Suprapubic skin (tissue), 4 donors: ENCODE measurements around the gene BSG. TPM values are rescaled to one million over a fixed set of nuclear protein-coding genes. Genes with fewer than 3 reads are reported as not detected.

Experiments
- DNase-seq, 2 donors: peaks; one replicate each; pipeline ENCODE4 v3.0.0-alpha.2; 2019; ENCODE audit warnings: low spot score in 2 of 2
- H3K27ac ChIP-seq: fragments of 200-600 bp; sonication (generic); one replicate; pipeline ENCODE4 v1.5.1; 2019
- H3K27me3 ChIP-seq: fragments of 200-600 bp; sonication (generic); one replicate; pipeline ENCODE4 v1.5.1; 2019
- H3K36me3 ChIP-seq: fragments of 200-600 bp; sonication (generic); one replicate; pipeline ENCODE4 v1.5.1; 2019
- H3K4me1 ChIP-seq: fragments of 200-600 bp; sonication (generic); one replicate; pipeline ENCODE4 v1.5.1; 2019
- H3K4me3 ChIP-seq: fragments of 200-600 bp; sonication (generic); one replicate; pipeline ENCODE4 v1.5.1; 2019; ENCODE audit warnings: mild to moderate bottlenecking
- H3K9me3 ChIP-seq: fragments of 200-600 bp; sonication (generic); one replicate; pipeline ENCODE4 v1.5.1; 2019
- EP300 ChIP-seq: sonication (generic); formaldehyde crosslinking; IDR thresholded peaks from one replicate; pipeline ENCODE4 v1.6.1; 2017; ENCODE audit warnings: antibody characterized with exemption
- POLR2A ChIP-seq, 2 donors: fragments of 450-650 bp; IDR thresholded peaks; one replicate each; pipeline ENCODE4 v1.6.1; 2017; ENCODE audit warnings: antibody characterized with exemption in 2 of 2, mild to moderate bottlenecking in 2 of 2, moderate library complexity in 2 of 2
- POLR2AphosphoS5 ChIP-seq, 3 donors: sonication (generic); formaldehyde crosslinking; IDR thresholded peaks; one replicate each; pipeline ENCODE4 v1.6.1; 2017; ENCODE audit warnings: antibody characterized with exemption in 3 of 3
- WGBS: methylation state at CpG from one replicate; pipeline ENCODE4 v1.1.5; 2018; 5-methylcytosine and 5-hydroxymethylcytosine counted together
- total RNA-seq, 4 donors: library from RNA; depleted of rRNA; stranded (reverse); fragments of >200 nt; gene quantifications; one replicate each; pipeline ENCODE4 v1.1.0, GENCODE V29; 2016
- TF ChIP-seq, protein P1 (sequence below), 2 donors: fragments of 200-600 bp in 1 of 2; fragments of 450-650 bp in 1 of 2; sonication (generic) in 1 of 2; IDR thresholded peaks; one replicate each; pipeline ENCODE4 v1.5.1; 2016 to 2019; ENCODE audit warnings: antibody characterized with exemption in 2 of 2, mild to moderate bottlenecking in 1 of 2, moderate library complexity in 1 of 2

The BSG gene
- 100 to 1,000 TPM; 265 to 314 (median 285) TPM for total RNA-seq

DNA sequence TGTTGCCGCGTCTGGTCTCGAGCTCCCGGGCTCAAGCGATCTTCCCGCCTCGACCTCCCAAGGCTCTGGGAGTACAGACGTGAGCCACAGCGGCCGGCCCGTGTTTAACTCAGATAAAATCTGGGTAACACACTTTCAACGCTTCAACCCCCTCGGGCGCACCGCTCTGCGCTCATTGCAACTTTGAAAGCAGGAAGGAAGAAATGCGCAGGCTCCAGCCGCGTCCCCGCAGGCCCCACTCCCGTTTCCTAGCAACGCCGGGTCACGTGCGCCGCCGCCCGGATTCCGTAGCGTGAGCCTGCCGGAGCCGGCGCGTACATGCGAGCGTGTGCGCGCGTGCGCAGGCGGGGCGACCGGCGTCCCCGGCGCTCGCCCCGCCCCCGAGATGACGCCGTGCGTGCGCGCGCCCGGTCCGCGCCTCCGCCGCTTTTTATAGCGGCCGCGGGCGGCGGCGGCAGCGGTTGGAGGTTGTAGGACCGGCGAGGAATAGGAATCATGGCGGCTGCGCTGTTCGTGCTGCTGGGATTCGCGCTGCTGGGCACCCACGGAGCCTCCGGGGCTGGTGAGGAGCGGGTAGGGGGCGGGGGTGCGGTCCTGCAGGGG, at the start of gene BSG:
BSG (plus strand) TSS at position 457 of the 603 bp plus-strand sequence; CDS start at position 496, 39 bp downstream.
- peaks cover 56% of the 10 kb centered on the region for H3K4me1 ChIP-seq

DNA sequence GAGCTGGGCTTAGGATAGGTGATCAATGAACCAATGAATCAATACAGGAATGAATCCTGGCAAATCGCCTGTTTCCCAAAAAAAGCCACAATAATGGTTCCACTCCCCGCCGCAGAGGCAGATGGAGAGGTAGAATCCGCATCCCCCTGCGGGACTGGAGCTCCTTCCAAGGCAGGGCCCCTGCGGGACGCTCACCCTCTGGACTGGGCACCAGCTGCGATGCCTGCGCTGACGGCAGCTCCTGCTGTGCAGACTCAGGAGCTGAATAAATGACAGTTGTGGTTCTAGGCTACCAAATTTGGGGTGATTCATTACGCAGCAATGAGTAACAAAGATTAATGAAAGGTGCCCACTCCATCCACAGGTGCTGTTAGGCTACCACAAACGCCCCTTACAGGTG, 49.7 kb upstream of the BSG start:
- Histone ChIP-seq H3K9me3 (no peaks in the 10 kb centered on the region), H3K4me1 (no peaks in the 10 kb centered on the region), H3K4me3 (no peak overlapping the region), H3K27me3 (peaks cover 5% of the 10 kb centered on the region), H3K27ac (no peak overlapping the region), H3K36me3 (no peaks in the 10 kb centered on the region)
- no peak for TF ChIP-seq EP300
- TF ChIP-seq POLR2A (IDR thresholded peaks at IDR 0.05) = no peak
- TF ChIP-seq, protein P1, sequence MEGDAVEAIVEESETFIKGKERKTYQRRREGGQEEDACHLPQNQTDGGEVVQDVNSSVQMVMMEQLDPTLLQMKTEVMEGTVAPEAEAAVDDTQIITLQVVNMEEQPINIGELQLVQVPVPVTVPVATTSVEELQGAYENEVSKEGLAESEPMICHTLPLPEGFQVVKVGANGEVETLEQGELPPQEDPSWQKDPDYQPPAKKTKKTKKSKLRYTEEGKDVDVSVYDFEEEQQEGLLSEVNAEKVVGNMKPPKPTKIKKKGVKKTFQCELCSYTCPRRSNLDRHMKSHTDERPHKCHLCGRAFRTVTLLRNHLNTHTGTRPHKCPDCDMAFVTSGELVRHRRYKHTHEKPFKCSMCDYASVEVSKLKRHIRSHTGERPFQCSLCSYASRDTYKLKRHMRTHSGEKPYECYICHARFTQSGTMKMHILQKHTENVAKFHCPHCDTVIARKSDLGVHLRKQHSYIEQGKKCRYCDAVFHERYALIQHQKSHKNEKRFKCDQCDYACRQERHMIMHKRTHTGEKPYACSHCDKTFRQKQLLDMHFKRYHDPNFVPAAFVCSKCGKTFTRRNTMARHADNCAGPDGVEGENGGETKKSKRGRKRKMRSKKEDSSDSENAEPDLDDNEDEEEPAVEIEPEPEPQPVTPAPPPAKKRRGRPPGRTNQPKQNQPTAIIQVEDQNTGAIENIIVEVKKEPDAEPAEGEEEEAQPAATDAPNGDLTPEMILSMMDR (IDR thresholded peaks at IDR 0.05) = no peak
- no peak for TF ChIP-seq POLR2AphosphoS5 (IDR thresholded peaks at IDR 0.05)
- 94% methylated on average over 12 of the region's 12 CpGs for WGBS
- DNase-seq = no peak

More for the DNA sequence above, at the start of gene BSG:
- Histone ChIP-seq H3K9me3 (no peaks in the 10 kb centered on the region), H3K4me3 (peak within 1 kb of the TSS; percentile 91), H3K27ac (peak within 1 kb of the TSS; percentile 84), H3K27me3 (no peaks in the 10 kb centered on the region), H3K36me3 (no peaks in the 10 kb centered on the region)
- WGBS = under 1% methylated on average over 16 of the region's 79 CpGs
- peak; percentile 99 for DNase-seq
- no peak for TF ChIP-seq EP300
- peak; percentile 54 to 94 for TF ChIP-seq POLR2A (IDR thresholded peaks at IDR 0.05)
- TF ChIP-seq POLR2AphosphoS5 (IDR thresholded peaks at IDR 0.05) = peak in 2 of 3 donors; percentile 32 to 87

DNA sequence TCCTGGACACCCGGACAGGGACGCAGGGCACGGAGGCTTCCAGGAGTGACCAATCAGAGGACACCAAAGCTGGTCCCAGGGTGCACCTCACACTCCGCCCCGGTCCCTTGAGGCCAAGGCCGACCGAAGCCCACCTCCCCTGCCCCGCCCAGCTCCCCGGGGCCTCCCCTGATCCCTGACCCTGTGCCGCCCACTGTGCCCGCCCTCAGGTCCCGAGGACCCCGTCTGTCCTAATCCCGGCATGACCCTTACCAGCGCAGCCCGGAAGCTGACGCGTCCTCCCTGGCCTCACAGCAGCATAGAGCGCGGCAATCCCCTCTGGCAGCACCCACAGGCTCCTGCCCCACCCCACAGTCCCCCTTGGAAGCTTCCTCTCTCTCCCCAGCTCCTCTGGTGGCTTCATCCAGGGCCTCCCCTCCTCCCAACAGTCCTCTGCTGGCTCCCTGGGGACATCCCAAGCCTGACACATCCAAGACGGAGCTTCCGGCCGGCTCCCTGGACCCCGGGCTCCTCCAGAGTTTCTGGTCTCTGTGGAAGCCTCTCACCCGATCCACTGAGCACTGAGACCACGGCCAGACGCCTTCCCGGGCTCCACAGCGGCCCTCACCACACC, 48.2 kb upstream of the BSG start:
- no peaks in the 10 kb centered on the region for H3K9me3 ChIP-seq
- TF ChIP-seq, protein P1 (IDR thresholded peaks at IDR 0.05) = no peak
- TF ChIP-seq POLR2AphosphoS5 (IDR thresholded peaks at IDR 0.05) (no peak), POLR2A (IDR thresholded peaks at IDR 0.05) (no peak), EP300 (no peak)
- no peak overlapping the region for H3K4me3 ChIP-seq

DNA sequence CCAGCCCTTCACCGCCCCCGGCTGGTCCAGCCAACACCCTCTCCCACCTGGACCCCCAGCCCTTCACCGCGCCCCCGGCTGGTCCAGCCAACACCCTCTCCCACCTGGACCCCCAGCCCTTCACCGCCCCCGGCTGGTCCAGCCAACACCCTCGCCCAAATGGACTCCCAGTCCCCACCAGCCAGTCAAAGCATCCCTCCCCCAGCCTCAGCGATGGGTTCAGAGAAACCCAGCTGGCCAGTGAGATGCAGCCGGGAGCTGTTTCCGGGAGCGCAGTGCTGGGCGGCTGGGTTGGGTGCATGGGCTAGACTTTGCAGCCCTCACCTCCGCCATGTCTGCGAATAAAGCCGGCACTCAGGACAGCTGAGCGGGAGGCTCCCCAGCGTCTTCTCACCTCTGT, 47.4 kb upstream of the BSG start:
- no peak for DNase-seq
- Histone ChIP-seq H3K9me3 (no peaks in the 10 kb centered on the region), H3K4me3 (no peak overlapping the region), H3K27me3 (peaks cover 5% of the 10 kb centered on the region), H3K36me3 (no peaks in the 10 kb centered on the region), H3K27ac (no peak overlapping the region), H3K4me1 (no peaks in the 10 kb centered on the region)
- 68% methylated on average over 12 of the region's 18 CpGs for WGBS
- TF ChIP-seq, protein P1 (IDR thresholded peaks at IDR 0.05) = no peak
- TF ChIP-seq EP300 (no peak), POLR2A (IDR thresholded peaks at IDR 0.05) (no peak), POLR2AphosphoS5 (IDR thresholded peaks at IDR 0.05) (no peak)

More for the DNA sequence above, 48.2 kb upstream of the BSG start:
- Histone ChIP-seq H3K36me3 (no peaks in the 10 kb centered on the region), H3K4me1 (no peaks in the 10 kb centered on the region), H3K27ac (no peak overlapping the region), H3K27me3 (peaks cover 5% of the 10 kb centered on the region)
- 61% methylated on average over 26 of the region's 29 CpGs for WGBS
- DNase-seq = no peak

DNA sequence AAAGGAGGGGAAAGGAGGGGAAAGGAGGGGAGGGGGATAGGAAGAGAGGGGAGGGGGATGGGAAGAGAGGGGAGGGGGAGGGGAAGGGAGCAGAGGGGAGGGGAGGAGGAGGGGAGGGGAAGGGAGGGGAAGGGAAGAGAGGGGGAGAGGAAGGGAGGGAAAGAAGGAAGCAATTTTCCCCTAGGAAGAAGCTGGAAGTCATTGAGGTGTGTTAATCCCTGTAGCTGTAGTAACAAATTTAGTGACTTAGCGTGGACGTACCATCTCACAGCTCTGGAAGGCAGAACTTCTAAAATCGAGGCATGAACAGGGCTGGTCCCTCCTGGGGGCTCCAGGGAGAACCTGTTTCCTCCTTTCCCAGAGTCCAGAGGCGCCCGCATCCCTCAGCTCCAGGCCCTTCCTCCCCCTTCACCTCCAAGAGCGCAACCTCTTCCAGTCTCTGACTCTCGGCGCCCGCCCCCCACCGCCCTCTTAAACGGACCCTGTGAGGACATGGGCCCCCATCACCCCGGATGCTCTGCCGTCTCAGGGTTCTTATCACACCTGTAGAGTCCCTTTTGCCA, 46.5 kb upstream of the BSG start:
- no peak overlapping the region for H3K4me3 ChIP-seq
- WGBS = 49% methylated on average over 5 of the region's 13 CpGs
- DNase-seq = no peak
- no peaks in the 10 kb centered on the region for H3K36me3 ChIP-seq
- no peaks in the 10 kb centered on the region for H3K9me3 ChIP-seq
- peaks cover 6% of the 10 kb centered on the region for H3K4me1 ChIP-seq
- H3K27ac ChIP-seq = no peak overlapping the region
- H3K27me3 ChIP-seq = peaks cover 5% of the 10 kb centered on the region
- TF ChIP-seq POLR2A (IDR thresholded peaks at IDR 0.05) = no peak
